ENCODE results near the gene CCDC28A. TPM values are rescaled to one million over a fixed set of nuclear protein-coding genes. Genes with fewer than 3 reads are reported as not detected.
A peak's percentile ranks its signal among the peaks of the same experiment; 100 is the strongest.
"Not testable (repeated sequence)": the region's sequence is repeated elsewhere in the genome, so short reads cannot be mapped to it uniquely, and the experiment has no call there.

CCDC28A gene
- 16.0 and 17.6 TPM in 2 replicates for polyA plus RNA-seq (2014; cell fraction: cytosol; rRNA removed)
- 10.6 and 13.3 TPM in 2 replicates for polyA plus RNA-seq (2014; cell fraction: nucleus; rRNA removed)

DNA sequence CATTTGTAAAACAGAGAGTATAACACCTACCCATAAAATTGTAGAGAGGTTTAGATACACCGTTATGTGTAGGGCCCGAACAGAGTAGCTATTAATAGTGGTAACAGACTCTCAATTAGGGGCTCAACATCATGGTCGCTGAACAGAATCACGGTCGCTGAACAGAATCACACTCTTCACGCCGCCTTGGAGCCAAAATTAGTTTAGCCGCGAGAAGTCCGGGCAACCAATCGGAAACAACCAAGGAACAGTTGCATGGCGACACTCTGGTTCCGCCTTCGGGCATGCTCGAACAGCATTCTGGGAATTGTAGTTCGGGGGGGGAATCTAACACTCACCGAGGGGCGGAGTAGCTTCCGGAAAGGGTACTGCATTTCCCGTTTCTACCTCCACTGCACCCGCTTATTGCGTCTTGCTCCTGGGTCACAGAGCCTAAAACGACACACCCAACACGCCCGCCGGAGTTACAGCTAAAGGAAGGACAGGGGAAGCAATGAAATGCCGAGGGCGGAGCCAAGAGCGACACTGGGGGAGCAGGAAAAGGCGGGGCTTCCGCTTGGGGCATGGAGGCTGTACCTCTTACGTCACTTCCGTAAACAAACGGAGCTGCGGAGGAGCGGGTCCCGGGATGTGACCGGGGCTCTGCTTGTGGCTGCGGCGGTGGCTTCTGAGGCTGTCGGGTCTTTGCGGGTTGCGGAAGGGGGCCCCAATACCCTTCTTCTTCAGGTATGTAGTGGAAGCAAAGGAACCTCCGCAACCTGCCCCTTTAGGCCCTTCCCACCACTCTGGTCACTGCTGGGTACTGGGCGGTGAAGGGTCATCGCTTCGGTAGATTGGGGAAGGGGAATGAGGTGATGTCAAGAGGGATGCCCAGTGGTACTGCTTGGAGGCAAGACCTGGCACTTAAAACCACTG lies at the start of gene CCDC28A:
Gene CCDC28A (plus strand): TSS at position 593 of the 915 bp plus-strand sequence. CDS start 2,352 bp downstream, outside the sequence.
- DNase-seq (ENCODE audit: low spot score): peak; percentile 95

DNA sequence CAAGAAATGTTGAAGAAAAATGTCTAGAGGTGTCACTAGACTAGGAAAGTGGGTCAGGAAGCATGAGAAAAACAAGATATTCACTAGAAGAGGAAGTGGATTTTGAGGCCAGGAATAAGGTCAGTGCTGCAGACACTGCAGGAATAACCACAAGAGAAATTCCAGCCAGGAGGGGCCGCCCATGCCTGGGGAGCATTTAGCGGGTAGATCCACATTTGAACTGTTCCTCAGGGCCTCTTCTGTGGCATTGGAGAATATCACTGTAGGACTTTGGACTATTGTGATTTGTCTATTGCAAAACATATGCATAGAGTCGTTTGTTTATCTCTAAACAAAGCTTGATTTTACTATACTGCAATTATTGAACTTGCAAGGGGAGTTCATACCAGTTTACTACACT lies 49.6 kb upstream of the CCDC28A start:
- no peak for DNase-seq (ENCODE audit: low spot score)

GRCh38 chr6:138726066-138726756 lies 47.4 kb upstream of the CCDC28A start:
- DNase-seq (ENCODE audit: low spot score): no peak

DNA sequence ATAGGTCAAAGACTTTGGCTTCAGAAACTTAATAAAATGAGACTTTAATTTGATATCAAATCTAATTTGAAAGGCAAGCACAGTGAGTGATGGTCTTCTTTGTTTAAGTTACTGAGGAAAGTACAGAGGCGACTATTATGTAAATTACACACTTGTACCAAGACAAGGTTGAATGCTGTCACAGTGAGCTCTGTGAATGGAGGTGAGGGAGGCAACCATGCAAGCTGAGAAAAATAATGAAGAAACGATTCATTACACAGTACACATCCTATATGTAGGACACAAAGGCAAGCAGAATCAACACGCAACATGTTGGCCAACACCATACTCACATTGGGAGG lies 46.8 kb upstream of the CCDC28A start:
- no peak for DNase-seq (ENCODE audit: low spot score)

DNA sequence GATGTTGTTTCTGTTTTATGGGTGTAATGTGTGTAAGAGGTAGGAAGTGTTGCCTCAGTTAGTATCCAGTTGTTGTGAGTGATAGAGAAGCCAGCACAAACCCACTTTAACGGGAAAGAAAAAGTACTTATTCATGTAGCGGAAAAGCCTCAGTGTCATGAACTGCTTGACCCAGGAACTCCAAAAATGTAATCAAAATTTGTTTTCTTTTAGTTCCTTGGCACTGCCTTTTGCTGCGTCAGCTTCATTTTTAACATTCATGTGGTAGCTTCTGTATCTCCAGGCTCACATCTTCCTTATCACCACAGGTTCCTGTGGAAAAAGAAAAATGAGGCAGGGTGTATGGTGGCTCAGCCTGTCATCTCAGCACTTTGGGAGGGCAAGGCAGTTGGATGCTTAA lies 46.4 kb upstream of the CCDC28A start:
- no peak for DNase-seq (ENCODE audit: low spot score)

GRCh38 chr6:138728662-138729061 lies 44.9 kb upstream of the CCDC28A start:
- no peak for DNase-seq (ENCODE audit: low spot score)

- DNase-seq (ENCODE audit: low spot score): not testable (repeated sequence)
Observed at GRCh38 chr6:138730037-138730436, 43.5 kb upstream of the CCDC28A start.

GRCh38 chr6:138734585-138734984 lies 39.0 kb upstream of the CCDC28A start:
- DNase-seq (ENCODE audit: low spot score): no peak

DNA sequence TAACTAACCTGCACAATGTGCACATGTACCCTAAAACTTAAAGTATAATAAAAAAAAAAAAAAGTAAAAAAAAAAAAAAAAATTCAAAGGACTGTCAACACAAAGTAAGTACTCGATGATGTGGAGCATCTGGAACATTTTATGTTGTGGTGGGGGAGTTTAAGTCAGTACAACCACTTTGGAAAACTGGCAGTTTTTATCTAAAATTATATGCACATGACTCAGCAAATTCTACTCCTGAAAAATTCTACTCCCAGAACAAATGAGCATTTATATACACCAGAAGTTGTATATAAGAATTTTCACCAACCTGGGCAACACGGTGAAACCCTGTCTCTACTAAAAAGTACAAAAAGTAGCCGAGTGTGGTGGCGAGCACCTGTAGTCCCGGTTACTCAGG lies 36.9 kb upstream of the CCDC28A start:
- no peak for DNase-seq (ENCODE audit: low spot score)

DNA sequence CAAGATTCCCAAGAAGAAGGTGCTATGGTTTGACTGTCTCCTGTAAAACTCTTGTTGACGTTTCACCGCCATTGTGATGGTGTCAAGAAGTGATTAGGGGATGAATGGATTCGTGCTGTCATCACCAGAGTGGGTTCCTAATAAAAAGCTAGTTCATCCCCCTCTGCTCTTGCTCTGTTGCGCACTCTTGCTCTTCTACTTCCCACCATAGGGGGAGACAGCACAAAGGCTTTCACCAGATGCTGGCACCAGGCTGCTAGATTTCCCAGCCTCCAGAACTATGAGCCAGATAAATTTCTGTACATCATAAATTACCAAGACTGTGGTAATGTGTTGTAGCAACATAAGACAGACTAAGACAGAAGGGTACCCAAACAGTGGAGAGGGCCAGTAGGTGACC lies 21.6 kb upstream of the CCDC28A start:
- no peak for DNase-seq (ENCODE audit: low spot score)

GRCh38 chr6:138757136-138757535 lies 16.4 kb upstream of the CCDC28A start:
- DNase-seq (ENCODE audit: low spot score): no peak

- peak; percentile 25 for DNase-seq (ENCODE audit: low spot score)
Observed at GRCh38 chr6:138765896-138766655, 7.5 kb upstream of the CCDC28A start.

DNA sequence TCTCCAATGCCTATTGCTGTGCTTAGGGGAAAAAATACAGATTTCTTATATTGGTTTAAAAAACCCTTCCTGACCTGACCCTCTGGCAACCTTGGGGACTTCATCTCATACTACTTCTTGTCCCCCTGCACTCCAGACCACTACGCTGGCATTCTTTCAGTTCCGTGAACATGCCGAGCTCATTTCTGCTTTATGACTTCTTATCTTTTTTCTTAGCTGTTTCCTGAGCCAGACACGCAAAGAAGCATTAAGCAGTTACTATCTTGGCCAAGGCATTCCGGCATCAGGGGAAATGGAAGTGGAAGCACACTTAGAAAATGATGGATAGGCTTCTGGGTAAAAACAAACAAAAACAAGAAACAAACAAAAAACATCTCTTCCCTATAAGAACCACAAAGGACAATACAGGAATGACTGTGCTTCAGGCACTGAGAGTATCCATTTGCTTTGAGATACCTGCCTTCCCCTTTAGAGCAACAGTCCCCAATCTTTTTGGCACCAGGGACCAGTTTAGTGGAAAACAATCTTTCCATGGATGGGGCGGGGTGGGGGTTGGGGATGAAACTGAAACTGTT lies 4.4 kb upstream of the CCDC28A start:
- no peak for DNase-seq (ENCODE audit: low spot score)

DNA sequence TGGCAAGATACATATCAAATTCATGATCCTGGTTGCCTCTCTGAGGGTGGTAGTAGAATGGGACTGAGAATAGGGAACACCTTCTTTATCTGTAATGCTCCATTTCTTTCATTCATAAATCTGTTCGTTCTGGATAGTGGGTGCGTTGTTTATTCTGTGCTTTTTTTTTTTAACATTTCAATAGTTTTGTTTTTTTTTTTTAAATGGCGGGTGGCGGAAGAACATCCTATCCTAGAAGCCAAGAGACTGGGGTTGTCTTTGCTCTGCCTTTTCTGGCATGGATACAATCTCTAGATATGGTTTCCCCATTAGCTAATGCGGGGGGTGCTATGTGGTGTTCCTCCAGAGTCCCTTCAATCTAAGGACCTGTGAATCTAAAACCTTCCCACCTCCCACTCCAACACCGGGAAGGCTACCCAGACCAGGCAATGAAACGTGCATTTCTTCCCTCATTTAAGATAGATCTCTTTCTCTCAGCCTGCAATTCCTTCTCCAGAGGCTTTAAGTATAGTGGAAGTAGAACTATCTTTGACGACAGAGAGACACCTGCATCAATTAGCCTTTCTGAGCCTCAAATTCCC lies 883 bp upstream of the CCDC28A start:
- DNase-seq (ENCODE audit: low spot score): no peak

DNA sequence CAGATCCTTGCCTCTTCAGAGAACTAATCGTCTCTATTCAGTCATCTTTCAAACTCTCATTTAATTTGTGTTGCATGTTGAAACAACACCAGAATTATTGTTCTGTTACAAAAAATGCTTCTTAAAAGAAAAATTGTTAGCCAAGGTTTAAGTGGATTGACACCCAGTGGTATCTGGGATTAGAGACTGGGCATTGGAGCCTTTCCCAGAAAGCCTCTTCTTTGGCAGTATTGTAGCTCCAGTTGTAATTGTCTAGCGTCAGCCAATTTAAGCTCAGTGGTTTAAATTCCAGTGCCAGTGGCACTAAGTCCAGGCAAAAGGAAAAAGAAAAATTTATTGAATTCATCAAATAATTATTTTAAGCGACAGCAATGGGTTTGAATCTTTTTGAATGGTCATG lies 801 bp downstream of the CCDC28A start:
- no peak for DNase-seq (ENCODE audit: low spot score)

DNA sequence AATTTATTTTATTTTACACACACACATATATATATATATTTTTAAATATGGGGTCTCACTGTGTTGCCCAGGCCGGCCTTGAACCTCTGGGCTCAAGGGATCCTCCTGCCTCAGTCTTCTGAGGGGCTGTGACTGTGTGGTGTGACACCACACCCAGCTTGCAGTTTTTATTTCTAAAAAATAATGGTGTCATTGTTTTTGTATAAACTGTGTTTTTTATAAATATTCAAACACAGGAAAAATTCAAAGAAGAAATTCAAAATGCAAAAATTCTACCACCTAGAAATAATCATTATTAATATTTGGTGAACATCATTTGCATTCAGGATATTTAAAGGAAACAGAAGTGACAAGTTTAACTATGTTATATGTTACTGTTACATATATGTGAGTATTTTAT lies 3.1 kb downstream of the CCDC28A start:
- no peak for DNase-seq (ENCODE audit: low spot score)

- DNase-seq (ENCODE audit: low spot score): no peak
Observed at GRCh38 chr6:138778331-138778730, 4.8 kb downstream of the CCDC28A start.

- DNase-seq (ENCODE audit: low spot score): no peak
Observed at GRCh38 chr6:138782243-138782642, 8.7 kb downstream of the CCDC28A start.

- DNase-seq (ENCODE audit: low spot score): no peak
Observed at GRCh38 chr6:138785079-138785478, 11.5 kb downstream of the CCDC28A start.

DNA sequence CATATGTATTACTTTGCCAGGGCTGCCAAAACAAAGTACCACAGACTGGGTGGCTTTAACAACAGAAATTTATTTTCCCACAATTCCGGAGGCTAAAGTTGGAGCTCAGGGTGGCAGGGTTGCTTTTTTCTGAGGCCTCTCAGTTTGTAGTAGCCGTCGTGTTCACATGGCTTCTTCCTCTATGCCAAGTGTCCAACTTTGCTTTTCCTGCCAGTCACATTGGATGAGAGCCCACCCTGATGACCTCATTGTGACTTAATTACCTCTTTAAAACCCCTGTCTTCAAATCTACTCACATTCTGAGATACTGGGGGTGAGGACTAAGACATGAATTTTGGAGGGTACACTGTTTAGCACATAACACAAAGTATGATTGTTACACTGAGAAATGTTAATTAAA lies 12.4 kb downstream of the CCDC28A start:
- no peak for DNase-seq (ENCODE audit: low spot score)

DNA sequence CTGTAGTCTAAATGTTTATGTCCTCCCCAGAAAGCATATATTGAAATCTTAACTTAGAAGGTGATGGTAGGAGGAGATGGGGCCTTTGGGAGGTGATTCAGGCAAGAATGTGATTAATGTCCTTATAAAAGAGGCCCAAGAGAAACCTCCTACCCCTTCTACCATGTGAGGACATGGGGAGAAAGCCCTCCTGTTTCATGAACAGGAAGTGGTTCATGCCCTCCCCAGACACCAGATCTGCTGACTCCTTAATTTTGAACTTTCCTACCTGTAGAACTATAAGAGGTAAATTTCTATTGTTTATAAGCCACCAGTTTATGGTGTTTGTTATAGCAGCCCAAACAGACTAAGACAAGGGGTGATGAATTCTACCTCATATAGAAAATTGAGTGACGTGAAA lies 13.6 kb downstream of the CCDC28A start:
- DNase-seq (ENCODE audit: low spot score): no peak
